Nucleus accumbens (tissue), 56 donors: Measurements from ENCODE around the gene DPY19L3.
"Not testable (repeated sequence)": the region's sequence is repeated elsewhere in the genome, so short reads cannot be mapped to it uniquely, and the experiment has no call there.

Experiments used
- DNase-seq, 56 donors: peaks; one replicate each; lab custom pipeline; 2025; lab: John Stamatoyannopoulos, UW

DPY19L3 gene

DNA sequence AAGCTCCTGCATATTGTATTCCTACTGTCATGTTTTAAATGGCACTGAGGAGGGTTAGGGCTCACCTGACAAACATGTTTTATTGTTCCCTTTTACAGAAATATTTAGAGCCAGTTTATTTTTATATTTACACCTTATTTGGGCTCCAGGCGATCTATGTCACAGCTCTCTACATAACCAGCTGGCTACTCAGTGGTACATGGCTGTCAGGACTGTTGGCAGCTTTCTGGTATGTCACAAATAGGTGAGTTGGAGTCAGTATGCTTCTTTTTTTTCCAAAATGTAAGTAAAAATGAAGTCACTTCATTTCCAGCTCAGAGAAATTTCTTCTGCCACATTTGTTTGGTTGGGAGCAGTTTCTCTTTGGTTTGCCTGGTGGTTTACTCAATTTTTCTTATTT, 31.5 kb downstream of the DPY19L3 start:
- no peak for DNase-seq

DNA sequence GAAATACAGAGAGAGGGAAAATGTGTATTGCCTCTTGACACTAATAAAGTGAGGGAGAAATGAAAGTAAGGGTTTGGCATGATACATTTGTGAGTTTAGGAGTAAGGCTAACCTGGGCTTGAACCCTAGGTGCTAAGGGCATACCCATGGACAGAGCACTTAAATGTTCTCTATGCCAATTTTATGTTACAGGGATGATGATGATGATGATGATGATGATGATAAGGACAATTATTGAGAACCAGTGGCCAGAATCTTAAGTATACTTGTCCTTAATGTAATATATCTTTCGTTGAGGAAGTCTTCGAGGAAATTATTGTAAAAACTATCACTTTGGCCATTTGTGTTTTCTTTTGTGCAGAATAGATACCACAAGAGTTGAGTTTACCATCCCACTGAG, 33.2 kb downstream of the DPY19L3 start:
- no peak for DNase-seq

DNA sequence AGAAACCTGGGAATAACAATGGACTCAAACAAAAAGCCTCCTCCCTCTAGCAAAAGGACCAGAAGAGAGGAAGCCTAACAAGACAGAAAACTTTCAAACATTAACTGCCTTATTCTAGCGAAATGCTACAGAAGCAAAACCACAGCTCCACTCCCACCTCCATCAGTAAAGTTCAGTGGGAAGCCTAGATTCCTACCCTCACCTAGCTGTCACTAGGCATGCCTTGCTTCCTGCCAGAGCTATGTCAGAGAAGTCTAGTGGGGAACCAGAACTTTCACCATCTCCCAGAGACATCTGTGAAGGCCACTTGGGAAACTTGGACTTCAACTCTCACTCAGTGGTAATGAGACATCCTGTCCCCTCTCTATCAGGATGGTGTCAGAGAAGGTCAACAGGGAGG, 37.1 kb downstream of the DPY19L3 start:
- no peak for DNase-seq

DNA sequence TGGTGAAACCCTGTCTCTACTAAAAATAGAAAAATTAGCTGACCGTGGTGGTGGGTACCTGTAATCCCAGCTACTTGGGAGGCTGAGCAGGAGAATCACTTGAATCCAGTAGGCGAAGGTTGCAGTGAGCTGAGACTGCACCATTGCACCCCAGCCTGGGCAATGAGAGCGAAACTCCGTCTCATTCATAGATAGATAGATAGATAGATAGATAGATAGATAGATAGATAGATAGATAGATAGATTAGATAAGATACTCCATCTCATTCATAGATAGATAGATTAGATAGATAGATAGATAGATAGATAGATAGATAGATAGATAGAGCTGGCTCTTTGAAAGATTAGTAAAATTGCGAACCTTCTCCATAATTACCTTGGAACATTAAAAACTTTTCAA, 42.0 kb downstream of the DPY19L3 start:
- not testable (repeated sequence) for DNase-seq

DNA sequence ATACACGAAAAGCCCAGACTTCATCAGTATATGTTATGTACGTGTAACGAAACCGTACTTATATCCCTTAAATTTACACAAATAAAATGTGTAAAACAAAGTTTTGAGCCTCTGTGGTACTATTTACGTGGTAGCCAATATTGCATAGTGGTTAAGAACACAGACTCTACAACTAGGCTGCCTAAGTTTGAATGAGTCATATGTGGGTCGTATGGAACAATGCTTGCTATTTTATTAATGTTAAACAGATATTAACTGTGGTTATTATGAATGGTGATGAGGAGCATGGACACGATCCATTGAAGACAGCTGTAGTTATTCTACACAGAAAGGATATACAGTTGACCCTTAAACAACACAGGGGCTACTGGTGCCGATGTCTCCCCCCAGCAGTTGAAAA, 42.5 kb downstream of the DPY19L3 start:
- no peak for DNase-seq

DNA sequence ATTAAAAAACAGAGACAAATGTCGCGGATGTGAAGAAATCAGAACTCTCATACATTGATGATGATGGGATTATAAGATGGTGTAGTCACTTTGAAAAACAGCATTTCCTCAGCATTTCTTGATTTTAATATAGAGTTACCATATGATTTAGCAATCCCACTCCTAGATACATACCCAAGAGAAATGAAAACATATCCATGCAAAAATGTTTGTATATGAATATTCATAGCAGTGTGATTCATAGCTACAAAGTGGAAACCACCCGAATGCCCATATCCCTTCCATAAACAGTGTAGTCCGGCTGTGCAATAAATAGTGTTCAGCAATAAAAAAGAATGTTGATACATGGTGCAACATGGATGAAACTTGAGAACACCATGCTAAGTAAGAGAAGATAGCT, 44.6 kb downstream of the DPY19L3 start:
- DNase-seq, result no peak

DNA sequence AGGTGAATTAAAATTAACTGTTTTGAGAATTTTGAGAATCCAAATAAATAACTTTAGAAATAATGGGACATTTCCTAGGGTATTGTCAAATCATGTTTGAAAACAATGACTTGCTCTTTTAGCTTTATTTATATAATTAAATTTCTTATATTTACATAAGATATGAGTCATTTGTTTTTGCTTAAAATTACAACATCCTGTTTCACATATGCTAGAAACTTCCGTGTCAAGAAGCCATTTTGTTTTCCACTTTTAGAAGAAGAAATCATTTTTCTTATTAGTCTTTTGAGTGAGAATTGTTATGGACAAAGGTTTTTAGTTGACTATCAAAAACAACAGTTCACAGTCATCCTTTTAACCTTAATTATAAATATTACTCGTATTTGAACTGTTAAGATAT, 48.2 kb downstream of the DPY19L3 start:
- no peak for DNase-seq

DNA sequence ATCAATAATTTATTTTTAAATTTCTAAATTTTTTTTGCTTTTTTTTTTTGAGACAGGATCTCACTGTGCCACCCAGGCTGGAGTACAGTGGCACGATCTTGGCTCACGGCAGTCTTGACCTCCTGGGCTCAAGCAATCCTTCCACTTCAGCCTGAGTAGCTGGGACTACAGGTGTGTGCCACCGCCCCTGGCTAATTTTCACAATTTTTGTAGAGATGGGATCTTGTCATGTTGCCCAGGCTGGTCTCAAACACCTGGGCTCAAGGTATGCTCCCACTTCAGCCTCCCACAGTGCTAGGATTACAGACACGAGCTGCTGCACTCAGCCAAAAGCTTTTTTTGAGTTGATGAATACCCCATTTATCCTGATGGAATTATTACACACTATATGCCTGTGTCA, 50.8 kb downstream of the DPY19L3 start:
- DNase-seq, result no peak

DNA sequence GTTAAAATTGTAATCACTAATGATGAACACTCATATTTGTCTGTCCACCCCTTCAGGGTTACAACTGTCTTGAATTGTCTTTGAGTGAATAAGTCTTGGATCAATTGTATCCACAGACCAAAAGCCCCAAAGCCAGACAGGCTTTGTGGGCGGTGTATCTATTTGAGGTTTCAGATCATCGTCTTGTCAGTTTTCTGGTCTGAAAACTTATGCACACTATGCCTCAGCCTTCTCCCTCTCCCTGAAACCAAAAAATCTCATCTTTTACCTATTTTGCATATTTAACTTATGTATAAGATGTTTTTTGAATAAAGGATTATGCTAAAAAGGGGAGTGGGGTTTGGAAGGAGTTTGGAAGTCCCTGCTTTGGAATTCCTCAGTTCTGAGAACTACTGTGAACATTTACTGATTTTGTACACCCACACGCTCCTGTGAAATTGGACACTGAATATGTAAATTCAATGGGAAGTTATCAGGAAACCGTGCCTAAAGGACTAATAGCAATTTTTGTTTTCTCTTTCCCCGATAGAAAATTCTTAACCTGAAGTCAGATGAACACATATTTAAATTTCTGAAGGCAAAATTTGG, 52.1 kb downstream of the DPY19L3 start:
- no peak for DNase-seq

DNA sequence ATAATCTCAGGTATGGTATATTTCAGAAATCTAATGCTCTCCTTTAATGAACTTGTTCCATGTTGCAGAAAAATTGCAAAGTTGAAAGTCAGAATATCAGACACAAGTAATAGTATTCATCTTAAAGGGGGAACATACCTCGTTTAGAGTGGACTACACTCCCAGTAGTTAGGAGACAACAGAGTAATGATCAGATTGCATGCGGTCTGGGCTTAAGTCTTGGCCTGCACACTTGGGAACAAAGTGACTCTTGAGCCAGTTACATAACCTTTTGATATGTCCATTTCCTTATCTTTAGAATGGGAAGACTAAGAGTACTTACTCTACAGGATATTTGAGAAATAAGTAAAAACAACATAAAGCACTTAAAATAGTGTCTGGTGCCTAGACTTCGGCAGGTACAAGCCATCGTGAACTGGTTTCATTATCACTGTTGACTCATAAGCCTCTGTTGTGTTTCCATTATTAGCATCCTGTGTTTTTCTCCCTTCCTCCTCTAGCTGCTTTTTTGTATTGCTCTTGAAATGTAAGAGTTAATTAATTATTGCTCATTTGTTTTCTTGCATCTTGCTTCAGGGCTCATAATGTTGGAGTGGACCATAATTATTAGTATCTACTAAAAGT, 53.0 kb downstream of the DPY19L3 start:
- no peak for DNase-seq

DNA sequence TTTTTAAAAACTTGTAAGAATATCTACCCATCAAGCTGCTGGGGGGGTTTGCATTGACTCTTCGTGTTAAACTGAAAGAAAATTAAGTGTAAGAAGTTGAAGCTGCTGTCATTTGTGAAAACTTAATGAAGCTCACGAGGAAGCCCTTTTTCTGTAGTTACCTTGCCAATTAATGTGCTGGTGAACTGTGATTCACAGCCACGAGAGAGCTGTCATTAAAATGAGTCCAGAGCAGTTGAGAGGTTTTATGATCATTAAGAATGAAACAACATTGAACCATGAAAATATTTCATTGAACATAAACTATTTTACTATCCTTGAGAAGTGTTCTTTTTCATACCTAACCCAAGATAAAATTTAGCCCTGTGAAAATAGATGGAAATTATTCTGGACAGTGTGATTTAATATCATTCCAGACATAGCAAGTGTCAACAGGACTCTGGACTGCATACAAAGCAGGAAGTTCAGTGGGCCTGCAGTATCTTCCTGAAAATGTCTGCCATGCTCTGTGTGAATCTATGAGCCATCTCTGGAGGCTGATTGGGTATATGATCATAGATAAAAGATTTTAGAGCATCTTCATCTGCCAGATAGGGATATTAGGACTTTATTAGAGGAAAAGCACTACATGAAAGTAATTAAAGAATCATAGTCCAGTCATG, 53.8 kb downstream of the DPY19L3 start:
- no peak for DNase-seq

DNA sequence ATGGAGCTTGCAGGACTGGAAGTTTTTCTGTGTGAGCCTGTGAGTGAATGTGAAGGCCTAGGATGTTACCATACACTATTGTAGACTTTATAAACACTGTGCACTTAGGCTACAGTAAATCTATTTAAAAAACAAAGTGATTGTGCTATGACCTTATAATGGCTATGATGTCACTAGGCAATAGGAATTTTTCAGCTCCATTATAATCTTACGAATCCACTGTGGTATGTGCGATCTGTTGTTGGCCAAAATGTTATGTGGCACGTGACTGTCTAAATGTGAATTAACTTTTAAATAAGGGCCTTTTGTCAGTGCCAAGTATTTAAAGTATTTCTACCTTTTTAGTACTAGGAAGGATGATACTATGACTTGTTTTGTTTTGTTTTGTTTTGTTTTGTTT, 54.9 kb downstream of the DPY19L3 start:
- no peak for DNase-seq

DNA sequence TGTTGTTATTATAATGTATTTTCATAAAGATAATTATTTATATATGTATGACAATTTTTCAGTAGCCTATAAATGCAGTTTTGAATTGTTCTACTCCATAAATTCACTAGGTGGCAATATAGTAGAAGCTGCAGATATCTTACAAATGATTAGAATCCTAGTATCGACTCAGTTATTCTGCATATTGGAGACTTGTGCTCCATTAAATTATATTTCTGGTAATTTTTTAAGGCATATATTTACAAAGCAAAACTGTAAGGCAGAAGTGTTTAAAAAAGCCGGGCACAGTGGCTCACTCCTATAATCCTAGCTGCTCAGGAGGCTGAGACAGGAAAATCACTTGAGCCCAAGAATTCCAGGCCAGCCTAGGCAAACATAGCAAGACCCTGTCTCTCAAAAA, 58.7 kb downstream of the DPY19L3 start:
- no peak for DNase-seq

DNA sequence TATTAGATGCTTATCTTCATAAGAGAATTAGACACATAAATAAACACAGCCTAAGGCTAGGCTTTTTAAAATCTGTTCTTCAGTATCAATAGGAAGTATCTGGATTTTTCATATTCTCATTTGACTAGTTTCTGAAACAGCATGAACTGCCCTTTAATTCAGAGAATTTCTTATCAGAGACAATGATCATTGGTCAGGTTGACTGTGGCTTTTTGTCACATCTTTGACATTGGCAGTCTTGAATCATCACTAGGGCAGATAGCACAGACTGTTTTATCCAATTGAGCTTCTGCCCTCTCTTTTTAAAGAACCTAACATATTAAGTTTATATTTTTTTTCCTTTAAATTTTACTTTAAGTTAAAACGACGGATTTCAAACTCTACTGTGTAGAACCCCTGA, 59.6 kb downstream of the DPY19L3 start:
- DNase-seq, result no peak

DNA sequence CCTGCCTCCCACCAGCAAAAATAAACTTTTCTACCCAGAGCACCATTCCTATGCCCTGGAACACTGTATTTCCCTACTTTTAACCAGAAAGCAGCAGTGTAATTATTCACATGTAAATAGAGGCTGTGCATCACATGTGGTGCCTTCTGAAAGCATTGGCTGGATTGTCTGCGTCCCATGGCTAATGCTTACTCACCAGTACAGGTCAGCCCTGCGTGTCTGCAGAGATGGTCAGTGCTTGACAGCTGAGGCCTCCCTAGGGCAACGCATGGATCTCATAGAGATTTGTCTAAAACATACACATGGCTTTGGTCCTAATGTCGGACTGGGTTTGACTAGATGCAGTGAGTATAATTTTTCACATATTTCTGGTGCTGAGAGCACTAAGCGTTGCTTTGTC, 64.2 kb downstream of the DPY19L3 start:
- DNase-seq, result no peak

DNA sequence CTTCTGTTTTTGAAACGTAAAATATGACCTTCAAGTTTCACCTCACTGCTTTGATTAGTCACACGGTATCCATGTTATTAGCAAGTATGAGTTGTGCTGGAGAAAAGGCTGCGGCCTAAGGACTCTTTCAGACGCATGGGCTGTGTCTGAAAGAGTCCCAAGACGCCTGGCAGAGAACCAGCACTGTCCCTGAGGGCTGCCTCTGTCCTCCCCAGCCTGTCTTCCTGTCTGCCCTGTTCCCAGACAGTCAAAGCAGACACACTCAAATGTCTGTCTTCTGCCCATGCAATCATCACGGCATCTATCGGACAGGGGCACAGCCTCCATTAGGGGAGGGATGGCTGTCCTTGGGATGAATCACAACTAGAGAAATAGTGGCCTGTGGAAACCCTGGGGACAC, 65.5 kb downstream of the DPY19L3 start:
- DNase-seq, result peak in 13 of 56 donors; percentile 1 to 25 (median 19)

DNA sequence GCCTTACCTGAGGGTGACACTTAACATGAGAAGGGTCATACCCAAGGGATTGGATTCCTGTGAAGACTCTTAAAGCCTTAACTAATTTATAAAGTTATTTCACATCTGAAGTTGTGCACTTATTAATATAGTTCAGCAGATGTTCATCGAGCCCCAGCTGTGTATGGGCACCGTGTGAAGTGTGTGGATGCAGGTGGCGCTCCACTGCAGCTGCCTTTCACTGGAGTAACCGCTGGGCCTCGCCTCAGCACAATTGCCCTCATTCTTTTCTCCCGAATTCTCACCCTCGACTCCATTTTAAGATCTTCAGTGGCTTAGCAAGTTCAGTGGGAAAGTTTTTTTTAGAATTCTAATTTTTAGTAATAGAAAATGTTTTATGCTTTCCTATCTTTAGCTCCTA, 66.2 kb downstream of the DPY19L3 start:
- DNase-seq, result no peak

DNA sequence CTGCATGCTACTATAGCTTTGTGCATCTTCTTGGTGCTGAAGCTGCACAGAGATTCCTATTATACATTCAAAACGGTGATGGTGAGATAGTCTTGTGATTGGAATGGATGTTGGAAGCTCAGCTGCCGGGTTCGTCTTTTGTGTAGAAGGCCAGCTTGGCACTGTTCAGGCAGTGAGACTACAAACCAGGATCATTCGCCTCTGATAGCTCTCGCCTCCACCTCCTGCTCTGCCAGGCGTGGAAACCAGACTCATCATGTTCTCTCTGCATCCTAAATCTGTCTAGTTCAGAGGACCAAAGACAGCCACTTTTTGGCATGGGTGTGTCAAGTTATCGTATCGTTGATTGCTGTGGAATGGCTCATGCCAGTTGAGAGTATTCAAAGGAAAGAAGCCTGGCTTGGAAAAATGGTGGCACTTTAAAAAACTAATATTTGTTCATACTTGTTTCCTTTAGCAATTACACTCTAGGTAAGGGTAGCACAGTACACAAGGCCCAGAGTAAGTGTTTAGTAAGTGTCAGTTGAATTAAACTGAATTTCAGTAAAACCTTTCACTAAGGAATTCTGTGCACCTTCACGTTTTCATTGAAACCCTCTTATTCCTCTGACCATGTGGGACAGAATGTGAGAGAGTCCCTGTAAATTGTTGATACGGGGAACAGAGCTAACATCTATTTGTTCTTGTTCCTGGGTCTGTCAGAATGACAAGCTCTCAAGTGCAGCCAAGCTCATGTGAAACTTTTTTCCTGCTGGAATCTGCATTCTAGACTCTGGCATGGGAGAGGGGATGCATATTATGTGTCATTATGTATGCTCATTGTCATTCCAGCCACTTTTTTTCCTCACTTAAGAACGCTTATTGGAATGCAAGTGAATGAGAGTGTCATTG, 69.8 kb downstream of the DPY19L3 start:
- DNase-seq, result peak in 1 of 56 donors; percentile 4

DNA sequence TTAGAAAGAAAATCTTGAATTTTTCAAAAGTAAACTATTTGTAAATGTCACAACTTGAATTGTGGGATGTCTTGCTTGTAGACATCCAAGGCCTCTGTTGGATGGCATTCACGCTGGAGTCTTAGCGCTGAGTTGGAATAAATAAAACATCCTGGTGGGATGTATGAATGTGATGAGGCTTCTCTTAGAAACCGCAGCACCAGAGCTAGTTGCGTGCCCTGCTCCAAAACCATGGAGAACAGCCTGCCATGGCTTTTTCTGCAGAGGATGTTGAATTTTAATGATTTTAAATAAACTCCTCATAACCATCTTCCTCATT, 70.4 kb downstream of the DPY19L3 start:
- DNase-seq, result no peak

DNA sequence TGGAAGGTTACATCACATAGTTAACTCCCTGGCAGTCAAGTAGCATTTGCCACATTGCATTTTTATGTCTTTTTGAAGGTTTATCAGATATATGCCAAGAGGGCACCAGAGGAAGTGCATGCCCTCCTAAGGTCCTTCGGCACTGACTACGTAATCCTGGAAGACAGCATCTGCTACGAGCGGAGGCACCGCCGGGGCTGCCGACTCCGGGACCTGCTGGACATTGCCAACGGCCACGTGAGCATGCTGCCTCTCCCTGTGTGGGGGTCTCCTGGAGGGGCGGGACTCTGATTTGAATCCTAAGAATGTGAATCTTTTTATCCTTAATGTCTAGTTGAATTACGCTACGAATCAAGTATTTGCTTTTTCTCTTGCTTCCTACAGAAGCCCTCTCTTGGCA, 74.8 kb downstream of the DPY19L3 start:
- no peak for DNase-seq

DNA sequence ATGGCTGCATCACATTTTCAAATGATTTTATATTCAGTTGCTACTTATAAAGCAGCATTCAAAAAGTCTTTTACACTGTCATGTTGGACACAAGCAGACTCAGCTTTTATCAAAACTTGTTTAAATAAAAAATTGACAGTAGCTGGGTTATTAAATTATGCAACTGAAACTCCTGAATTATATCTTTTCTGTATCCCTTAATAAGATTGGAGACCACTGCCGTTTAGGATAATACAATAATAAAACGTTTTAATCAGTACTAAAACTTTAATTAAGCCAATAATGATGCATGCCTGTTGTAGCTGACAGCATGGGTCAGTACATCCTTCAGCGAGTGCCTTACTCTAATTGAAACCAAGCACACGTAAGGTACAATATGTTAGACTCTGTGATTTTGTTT, 78.0 kb downstream of the DPY19L3 start:
- no peak for DNase-seq

DNA sequence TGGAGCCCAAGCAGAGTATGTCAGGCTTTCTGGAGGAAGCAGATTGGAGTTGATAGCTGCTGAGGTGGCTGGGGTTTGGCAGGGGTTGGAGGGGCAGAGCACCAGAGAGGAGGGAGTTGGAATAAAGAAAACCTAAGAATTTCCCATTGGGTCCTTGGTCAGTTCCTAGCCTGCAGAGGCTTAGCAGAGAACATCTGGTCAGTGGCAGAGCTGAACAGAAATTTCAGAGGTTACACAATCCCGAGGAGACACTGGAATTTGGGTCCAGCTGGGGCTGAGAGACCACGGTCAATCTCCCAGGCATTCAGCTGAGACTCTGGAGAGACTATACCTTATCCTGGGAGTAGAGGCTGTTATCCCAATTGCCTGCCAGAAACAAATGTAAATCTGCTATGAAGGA, 84.4 kb downstream of the DPY19L3 start:
- no peak for DNase-seq
